Measurements from ENCODE around the gene ATG10.
"Not testable (repeated sequence)": the region's sequence is repeated elsewhere in the genome, so short reads cannot be mapped to it uniquely, and the experiment has no call there.

Gene ATG10

DNA sequence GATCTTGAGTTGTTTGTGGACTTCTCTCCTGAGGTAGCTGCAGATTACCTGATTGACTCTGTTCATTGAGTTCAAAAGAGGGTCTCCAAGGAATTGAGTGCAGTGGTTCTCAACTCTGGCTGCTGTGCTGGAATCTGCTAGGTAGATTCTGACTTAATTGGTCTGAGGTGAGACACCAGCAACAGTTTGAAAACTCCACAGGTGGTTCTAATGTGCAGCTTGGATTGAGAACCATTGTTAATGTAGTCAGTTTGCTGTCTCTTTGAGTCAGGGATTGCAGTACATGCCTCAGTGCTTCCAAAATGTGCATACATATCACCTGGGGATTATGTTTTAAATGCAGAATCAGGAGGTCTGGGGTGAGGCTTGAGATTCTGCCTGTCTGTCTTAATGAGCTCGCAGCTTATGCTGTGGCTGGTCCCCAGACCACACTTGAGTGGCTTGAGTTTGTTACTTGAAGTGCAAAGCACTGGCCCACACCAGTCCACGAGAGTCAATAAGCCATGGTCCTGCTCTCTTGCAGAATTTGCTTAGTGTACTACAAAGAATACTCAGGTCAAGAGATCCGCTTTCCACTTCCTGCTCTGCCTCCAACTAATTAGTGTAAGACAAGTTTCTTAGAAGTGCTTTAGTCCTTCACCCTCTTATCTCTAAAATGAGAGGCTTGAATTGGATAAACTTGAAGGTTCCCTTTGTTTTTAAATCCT is 82.3 kb downstream of the ATG10 start:
- DNase-seq (ENCODE audit: low spot score) = no peak

DNA sequence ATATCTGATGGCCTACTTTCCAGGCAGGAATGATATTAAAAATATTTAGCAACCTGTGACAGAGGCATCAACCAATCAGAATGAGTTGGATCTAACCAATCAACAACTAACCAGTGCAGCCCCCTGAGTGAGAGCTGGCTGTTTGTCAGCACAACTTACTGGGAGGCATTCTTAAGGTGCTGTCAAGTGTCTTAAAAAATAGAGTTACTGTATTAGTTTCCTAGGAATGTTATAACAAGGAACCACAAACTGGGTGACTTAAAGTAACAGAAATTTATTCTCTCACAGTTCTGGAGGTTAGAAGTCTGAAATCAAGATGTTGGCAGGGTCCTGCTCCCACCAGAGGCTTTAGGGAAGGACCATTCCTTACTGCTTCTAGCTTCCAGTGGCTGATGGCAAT is 85.2 kb downstream of the ATG10 start:
- DNase-seq (ENCODE audit: low spot score) = no peak

DNA sequence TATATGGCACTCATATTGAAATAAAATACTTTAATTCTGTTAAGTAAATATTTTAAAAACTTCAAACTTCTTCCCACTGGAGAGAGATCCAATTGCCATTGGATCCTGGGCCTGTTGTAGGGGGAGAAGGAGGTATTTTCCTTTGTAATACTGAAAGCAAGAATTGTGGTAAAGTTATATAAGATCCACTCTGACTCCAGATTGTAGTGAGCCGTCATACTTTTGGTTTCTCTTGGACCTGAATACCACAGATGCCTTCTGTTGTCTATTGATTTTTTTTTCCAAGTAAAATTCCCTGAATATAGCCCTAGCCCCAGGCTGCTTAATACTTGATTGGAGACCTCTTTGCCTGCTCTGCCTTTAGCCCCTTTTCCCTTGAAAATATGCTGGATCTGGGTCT is 86.9 kb downstream of the ATG10 start:
- no peak for DNase-seq (ENCODE audit: low spot score)

DNA sequence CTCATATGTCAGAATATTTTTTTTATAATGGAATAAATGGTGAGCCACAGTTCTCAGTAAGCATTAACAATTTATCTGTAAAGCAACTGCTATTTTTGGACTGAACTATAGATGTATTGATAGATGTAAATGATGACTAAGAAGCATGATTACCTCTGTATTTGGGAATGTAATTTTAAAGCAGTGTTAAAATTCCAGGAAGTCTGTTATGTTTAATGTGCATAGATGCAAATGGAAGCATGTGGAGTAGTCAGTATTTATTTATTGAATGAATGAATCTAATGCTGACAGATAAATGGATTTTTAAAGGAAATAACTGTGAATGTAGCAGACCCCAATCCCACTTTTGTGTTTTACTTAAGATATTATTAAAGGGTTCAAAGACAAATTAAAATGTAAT is 95.0 kb downstream of the ATG10 start:
- no peak for DNase-seq (ENCODE audit: low spot score)

DNA sequence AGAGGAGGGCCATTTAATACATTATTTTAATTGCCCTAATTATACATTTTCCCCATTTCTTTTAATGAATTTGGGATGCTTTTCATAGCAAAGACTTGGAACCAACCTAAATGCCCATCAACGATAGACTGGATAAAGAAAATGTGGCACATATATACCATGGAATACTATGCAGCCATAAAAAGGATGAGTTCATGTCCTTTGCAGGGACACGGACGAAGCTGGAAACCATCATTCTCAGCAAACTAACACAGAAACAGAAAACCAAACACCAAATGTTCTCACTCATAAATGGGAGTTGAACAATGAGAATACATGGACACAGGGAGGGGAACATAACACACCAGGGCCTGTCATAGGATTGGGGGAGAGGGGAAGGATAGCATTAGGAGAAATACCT is 96.2 kb downstream of the ATG10 start:
- DNase-seq (ENCODE audit: low spot score) = not testable (repeated sequence)

DNA sequence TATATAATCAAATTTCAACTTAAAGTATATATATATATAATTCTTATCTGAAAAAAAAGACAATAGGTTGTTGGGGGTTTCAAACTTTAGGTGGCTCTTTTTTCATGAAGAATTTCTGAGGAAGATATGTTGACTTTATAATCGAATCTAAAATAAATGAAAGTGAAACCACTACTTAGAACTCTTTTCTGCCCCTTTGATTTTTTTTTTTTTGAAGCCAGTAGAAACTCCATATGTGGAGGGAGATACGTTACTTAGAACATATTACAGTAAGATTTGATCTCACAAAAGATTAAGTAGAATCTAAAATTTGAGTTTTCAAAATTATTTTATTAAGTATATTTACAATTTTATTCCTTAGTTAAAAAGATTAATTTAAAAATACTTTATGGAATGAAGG is 96.9 kb downstream of the ATG10 start:
- no peak for DNase-seq (ENCODE audit: low spot score)

DNA sequence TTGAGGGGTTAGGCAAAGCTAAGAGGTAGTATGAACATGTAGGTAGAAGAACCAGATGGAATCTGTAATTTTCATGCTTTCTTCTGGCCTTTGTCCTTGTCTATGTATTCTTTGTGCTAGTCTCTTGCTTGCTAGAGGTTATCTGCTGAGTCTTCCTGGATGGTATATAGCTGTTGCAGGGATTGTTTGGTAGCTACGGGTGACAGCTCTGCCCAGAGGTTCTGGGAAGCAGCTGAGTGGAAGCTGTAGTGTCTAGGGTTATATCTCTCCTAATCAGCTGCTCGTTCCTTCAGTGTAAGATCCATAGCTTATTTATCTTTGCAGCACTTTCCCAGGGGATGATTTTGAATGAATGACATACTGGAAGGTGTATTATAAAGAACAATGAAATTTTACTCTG is 100.3 kb downstream of the ATG10 start:
- no peak for DNase-seq (ENCODE audit: low spot score)

DNA sequence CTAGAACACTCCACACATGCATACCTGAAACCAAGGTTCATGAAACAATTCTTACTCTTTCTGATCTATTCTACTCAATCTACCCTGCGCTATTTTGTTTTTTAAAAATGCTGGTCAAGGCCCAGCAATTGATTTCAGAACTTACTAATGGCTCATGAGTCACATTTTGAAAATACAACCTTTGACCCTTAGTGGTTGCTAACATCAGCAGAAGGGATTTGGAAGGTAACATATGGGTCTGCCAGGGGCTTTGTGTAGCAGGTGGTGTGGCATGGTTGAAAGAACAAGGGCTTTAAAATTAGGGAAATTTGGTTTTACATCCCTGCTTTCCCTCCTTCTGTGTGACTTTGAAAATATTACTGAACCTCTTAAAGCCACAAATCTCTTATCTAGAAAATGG is 101.4 kb downstream of the ATG10 start:
- DNase-seq (ENCODE audit: low spot score) = no peak

DNA sequence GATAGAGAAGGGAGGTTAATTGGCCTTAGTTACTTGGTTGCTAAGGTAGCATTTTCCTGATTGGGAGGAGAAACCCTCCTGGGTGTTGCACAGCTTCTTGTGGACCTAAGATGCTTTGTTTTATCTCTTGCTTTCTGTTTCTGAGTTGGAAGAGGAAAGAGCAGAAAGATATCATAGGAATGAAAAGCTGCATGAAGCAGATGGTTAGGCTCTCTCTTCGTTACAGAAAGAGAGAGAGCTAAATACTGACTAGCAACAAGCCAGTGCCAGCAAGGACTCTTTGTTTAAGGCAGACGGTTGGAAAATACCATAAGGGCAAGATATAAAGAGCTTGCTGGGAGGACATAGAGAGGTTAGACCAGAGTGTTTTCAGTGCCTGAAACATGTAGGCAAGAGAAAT is 103.1 kb downstream of the ATG10 start:
- DNase-seq (ENCODE audit: low spot score) = no peak

DNA sequence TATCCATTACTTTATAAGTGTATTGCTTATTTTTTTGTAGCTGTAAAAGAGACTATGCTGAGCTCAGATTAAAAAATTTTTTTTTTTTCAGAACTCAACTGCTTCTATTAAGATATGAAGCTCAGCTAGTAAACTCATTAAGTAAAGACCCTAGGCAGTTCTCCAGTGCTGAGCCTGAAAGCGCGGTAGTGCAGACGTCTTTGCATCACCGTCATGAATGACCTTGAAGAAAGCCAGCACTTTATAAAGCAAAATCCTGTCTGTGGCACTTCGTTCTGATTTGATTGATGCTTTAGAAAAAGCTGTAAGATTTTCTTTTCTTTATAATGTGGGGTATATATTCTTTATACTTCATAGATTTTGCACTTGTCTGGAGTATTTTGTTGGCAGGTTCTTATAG is 105.7 kb downstream of the ATG10 start:
- DNase-seq (ENCODE audit: low spot score) = no peak

DNA sequence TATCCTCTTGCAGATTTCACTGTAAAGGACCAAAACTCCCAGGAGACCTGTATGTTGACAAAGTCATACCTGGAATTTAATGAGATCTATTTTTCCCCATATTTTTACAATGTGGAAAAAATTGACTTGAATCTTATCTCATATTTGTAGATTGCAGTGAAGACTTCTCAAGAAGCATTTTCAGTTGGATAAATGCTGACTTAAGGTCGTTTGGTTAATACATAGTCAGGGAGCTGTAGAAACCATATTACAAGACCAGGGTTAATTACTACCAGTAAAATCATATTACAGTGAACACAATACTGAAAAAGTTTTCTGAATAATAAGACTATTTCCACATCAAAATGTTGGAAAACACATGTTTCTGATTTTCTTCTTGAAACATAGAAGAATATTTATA is 119.8 kb downstream of the ATG10 start:
- DNase-seq (ENCODE audit: low spot score) = no peak

DNA sequence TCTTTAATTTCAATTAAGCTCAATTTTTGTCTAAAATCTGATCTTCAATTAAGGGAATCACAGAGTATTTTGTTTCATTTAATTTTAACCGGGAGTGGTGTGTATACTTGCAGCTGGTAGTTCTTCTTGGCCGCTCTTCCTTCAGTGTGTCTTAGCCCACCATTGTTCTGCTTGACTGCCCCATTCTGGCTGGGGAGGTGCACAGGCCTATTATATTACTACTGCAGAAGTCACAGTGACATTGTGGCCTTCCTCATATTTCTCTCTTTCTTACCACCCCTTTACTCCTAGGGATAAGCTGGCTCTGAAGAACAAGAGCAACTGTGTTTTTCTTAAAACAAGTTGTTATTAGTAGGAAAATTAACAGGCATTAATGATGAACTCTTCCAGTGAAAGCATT is 123.7 kb downstream of the ATG10 start:
- DNase-seq (ENCODE audit: low spot score) = no peak

DNA sequence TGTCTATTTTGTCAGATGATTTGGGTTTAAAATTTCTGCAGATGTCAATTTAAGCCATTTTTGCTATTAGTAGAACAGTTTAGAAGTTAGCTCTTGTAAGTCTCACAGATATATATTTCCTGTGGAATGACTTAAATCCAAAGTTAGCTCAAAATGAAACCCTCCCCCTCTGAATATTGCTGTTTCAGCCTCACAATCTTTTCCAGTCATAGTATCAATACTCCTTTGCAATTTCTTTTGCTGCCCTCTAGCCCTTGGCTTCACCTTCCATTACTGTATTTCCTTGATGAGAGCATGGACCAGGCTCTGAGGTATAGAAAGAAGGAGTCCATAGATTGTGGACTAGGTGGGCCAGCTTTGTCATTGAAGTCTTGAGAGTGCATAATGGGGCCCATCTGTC is 124.4 kb downstream of the ATG10 start:
- no peak for DNase-seq (ENCODE audit: low spot score)

DNA sequence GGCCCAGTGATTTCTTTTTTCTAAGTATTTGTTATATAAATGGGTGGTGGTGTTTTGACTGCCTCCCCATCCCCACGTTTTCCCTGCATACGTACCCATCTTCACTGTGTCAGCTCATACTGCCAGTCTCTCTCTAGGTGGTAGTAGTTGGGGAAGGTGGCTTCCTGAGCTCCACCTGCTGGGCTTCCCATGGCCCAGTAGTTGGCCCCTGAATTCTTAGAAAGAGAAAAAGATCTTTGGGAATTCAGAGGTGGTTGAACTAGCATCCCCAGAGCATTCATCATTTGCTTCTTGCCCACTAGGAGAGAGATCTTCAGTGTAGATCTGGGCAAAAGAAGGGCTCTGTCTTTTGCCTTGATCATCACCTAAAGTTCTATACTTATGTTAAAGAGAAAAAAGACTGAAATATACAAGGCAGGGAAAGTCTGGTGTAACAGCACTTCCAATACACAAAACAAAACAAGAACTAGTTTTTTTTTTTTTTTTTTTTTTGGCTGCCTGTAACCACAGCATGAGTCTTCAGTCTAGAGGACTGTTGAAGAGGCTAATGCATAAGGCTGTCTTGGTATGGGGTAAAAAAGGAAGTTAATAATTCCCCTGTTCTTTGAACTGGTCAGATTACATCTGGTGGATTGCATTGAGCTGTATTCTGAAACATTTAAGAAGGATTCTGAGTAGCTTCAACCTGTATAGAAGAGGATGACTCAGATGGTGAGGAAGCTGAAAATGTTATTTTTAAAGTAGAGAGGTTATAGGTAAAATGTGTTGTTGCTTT is 128.7 kb downstream of the ATG10 start:
- DNase-seq (ENCODE audit: low spot score) = no peak

DNA sequence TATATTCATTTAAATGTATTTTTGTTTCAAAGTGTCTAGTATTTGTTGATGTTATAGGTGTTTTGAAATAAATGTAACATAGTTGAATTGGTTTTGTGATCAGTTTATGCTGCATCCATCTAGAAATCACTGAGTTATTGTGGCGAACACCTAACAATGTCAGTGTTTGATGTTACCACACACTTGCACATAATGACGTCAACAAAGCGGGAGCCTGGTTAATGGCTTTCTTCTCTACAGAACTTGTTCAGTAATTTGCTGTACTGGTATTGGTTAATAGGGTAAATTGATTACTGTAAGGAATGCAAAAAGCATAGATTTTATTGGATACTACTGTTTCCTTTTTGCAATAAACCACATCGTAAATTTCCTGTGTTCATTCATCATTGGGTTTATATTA is 133.0 kb downstream of the ATG10 start:
- no peak for DNase-seq (ENCODE audit: low spot score)

DNA sequence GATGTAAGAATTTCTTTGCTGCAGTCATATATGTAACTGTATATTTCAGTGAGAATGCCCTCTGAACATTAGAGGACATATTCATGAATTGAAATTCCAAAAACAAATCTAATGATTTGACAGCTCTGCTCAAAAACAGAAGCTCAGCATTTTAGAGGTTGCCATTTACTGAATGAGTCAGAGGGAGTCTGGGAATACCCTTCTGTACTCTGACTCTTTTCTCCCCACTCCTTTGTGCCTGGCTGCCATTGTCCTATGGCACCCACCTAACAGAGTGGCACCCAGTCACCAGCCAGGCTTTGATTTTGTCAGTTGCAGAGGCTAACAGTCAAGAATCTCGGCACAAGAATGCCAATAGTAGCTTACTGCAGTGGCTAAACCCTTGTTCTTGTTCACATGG is 133.6 kb downstream of the ATG10 start:
- DNase-seq (ENCODE audit: low spot score) = no peak

DNA sequence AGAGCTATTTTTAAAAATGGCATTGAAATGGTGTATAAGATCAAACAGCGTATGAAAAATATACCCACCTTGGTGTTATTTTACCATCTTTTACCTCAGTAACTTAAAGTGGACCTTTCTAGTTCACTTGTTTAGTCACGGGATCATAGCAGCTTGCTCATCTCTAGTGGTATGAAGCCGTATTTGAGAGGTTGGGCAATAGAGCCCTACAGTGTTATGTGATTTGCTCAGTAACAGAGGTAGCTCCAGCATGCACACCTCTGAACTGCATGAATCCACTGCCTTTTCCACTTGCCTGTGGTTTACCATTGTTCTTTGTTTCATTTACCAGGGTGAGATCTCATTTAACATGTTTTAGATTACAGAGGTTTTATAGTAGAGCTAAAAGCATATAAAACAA is 134.4 kb downstream of the ATG10 start:
- DNase-seq (ENCODE audit: low spot score) = no peak

DNA sequence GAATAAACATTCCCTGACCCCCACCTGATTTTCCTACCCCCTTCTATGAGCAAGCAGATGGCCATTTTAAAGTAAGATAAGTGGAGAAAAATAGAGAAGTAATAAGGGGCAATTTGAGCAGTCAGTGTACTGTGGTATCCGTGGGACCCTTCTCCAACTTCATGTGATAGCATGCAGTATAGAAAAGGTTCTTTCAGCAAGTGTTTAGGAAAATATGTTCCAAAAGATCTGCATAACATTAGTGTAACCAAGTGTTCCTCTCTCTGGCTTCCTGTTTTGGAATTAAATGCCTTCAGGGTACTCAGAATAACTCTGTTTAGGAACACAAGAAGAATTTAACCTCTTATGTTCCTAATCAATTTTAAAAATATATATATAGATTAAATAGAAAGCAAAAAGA is 134.9 kb downstream of the ATG10 start:
- DNase-seq (ENCODE audit: low spot score) = no peak

DNA sequence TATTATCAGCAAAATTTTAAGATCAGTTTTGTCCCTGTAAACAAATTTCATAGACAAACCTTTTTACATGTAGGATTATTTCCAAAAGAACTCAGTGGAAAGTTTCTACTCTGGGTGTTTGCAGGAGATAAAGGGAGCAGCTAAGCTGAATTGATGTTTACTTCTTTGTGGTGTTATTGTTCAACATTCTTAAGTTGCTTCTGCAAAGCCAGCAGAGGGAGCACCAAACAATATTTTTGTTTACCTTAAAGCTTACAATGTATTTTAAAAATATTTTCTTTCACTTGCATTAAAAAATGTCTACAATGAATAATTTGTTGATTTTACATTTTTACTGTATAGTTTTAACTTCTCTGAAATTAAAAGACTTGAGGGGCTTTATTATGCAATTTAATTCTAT is 135.4 kb downstream of the ATG10 start:
- no peak for DNase-seq (ENCODE audit: low spot score)

DNA sequence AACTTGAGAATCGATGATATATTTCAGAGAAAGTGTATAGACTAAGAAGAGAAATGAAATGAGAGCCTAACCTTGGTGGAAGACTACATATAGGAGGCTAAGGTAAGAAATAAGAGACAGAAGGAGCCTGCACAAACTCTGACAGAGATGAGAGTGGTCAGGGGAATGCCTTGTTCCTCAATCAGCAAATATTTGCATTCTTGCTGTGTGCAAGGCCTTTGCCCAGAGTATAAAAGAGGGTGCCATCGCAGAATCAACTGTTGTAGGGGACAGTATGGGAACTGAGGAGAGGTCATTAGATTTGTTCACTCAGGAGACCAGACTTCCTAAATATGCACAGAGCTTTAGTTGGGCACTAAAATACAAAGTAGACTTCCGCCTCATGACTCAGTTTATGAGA is 137.2 kb downstream of the ATG10 start:
- no peak for DNase-seq (ENCODE audit: low spot score)

DNA sequence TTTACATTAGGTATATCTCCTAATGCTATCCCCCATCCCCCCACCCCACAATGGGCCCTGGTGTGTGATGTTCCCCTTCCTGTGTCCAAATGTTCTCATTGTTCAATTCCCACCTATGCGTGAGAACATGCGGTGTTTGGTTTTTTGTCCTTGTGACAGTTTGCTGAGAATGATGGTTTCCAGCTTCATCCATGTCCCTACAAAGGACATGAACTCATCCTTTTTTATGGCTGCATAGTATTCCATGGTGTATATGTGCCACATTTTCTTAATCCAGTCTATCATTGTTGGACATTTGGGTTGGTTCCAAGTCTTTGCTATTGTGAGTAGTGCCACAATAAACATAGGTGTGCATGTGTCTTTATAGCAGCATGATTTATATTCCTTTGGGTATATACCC is 138.1 kb downstream of the ATG10 start:
- DNase-seq (ENCODE audit: low spot score) = not testable (repeated sequence)

DNA sequence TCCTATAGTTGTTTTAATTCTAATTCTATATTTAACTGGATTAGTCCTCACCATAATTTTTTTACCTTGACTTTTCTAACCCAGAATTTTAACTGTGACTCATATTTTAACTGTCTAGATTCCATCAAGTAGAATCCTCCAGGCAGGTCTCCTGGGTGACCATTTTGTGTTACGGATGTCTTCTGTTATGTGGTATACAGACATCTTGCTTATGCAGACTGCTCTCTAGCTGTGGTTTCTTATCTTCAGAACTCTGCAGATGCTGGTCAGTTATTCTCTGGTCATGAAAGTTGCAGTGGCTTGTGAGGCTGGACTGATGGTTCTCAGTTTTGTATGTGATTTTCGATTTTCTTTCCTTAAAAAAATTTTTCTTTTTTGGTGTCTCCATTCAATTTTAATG is 139.4 kb downstream of the ATG10 start:
- DNase-seq (ENCODE audit: low spot score) = no peak

DNA sequence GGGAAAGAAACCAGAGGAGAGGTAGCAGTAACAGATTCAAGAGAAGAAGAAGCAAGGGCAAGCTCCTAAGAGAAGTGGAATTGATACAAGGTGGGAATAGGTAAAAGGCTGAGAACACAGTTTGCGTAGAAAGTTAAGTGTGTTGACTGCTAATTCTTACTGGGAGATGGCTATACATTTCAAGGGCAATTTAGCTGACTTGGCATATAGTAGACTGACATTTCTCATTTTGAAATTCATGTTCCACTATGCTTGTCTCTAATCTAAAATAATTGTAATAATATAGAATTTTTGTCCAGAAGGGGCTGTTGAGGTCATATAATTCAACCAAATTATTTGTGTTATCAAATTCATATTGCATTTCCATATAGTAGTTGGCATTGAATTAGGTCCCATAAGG is 144.0 kb downstream of the ATG10 start:
- no peak for DNase-seq (ENCODE audit: low spot score)

DNA sequence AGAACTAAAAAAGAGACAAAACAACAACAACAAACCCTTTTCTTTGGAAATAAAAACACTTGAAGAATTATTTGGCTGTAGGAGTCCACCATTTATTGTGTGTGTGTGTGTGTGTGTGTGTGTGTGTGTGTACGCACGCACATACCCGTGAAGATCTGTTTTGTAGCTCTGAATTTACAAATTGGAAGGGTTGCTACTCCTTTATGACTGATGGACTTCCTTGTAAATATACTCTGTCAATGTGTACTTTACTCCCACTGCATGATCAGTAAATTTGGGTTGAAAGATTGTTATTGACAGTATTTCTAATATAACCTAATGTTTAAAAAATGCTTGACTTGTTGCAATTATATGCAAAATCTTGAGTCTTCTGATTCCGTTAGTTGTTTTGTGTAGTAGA is 148.1 kb downstream of the ATG10 start:
- no peak for DNase-seq (ENCODE audit: low spot score)

All from HuH-7.5 (cell line).